ENCODE measurements around the gene TESK1.

Gene TESK1

GRCh38 chr9:35618325-35618727 lies 13.3 kb downstream of the TESK1 start, which contains the start of gene CD72:
Gene CD72 (minus strand): TSS chr9:35618413. CDS start chr9:35618303, 110 bp downstream.
- no peak for DNase-seq (ENCODE audit: low read depth)
- H3K4me3 ChIP-seq (replicated peaks; ENCODE audit: low read depth, low read length) = peak within 1 kb of the TSS; percentile 37
- no peak for TF ChIP-seq CTCF (IDR thresholded peaks at IDR 0.05; ENCODE audit: low read length, missing control alignments)

GRCh38 chr9:35618854-35619799 lies 14.1 kb downstream of the TESK1 start:
- DNase-seq (ENCODE audit: low read depth) = no peak
- H3K4me3 ChIP-seq (replicated peaks; ENCODE audit: low read depth, low read length) = no peak overlapping the region
- TF ChIP-seq CTCF (IDR thresholded peaks at IDR 0.05; ENCODE audit: low read length, missing control alignments) = no peak

GRCh38 chr9:35619800-35620158 lies 14.7 kb downstream of the TESK1 start:
- TF ChIP-seq CTCF (IDR thresholded peaks at IDR 0.05; ENCODE audit: low read length, missing control alignments) = no peak
- no peak overlapping the region for H3K4me3 ChIP-seq (replicated peaks; ENCODE audit: low read depth, low read length)
- no peak for DNase-seq (ENCODE audit: low read depth)

GRCh38 chr9:35627575-35627974 lies 22.5 kb downstream of the TESK1 start:
- no peak for TF ChIP-seq CTCF (IDR thresholded peaks at IDR 0.05; ENCODE audit: low read length, missing control alignments)
- H3K4me3 ChIP-seq (replicated peaks; ENCODE audit: low read depth, low read length) = no peak overlapping the region
- DNase-seq (ENCODE audit: low read depth) = no peak

DNA sequence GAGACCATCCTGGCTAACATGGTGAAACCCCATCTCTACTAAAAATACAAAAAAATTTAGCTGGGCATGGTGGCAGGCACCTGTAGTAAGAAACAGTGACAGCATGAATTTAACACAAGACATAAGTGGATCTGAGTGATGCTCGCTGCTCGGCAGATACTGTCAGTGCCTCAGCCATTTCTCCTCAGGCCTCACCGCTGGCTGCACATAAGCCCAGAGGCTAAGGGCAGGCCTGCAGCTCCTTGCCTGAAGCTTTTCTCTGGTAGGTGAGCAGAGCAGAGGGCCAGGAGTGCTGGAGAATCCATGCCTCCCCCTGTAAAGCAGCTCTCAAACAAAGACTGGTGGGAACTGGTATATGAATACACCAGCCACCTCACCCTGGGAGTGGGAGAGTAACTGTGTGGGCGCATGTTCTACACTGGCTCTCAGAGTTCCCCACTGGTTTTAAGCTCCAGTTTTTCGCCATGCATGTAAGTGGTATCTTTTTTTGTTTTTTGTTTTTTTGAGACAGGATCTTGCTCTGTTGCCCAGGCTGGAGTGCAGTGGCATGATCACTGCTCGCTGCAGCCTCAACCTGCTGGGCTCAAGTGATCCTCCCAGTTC lies 23.4 kb downstream of the TESK1 start:
- no peak for TF ChIP-seq CTCF (IDR thresholded peaks at IDR 0.05; ENCODE audit: low read length, missing control alignments)
- H3K4me3 ChIP-seq (replicated peaks; ENCODE audit: low read depth, low read length) = no peak overlapping the region
- no peak for DNase-seq (ENCODE audit: low read depth)

DNA sequence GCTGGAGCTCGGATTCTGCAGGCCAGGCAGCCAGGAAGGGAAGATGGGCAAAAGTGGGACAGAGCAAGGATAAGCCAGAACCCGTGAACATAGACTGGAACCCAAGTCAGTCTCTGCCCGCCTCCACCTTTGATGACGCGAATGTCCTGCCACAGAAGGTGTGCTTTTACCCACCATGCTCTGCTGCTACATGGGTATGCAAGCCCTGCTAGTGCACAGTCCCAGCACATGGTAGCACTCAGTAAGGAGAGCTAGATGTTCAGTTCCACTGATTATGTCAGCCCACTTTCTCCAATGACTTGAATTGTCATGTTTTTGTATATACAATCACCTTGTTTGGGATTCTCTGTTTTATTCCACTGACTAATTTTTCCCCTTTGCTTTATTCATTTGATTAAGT lies 24.5 kb downstream of the TESK1 start:
- no peak for DNase-seq (ENCODE audit: low read depth)
- no peak for TF ChIP-seq CTCF (IDR thresholded peaks at IDR 0.05; ENCODE audit: low read length, missing control alignments)
- H3K4me3 ChIP-seq (replicated peaks; ENCODE audit: low read depth, low read length) = no peak overlapping the region

Measured in fibroblast of pulmonary artery (primary cell).